GM18505 (cell line): Measurements from ENCODE around the gene ERCC6L2.

Source experiments
- ATAC-seq: cut with Tn5 transposase; IDR thresholded peaks from one replicate; pipeline ENCODE4 v1.9.1; 2021; ENCODE audit not compliant: unreplicated experiment
- POLR2A ChIP-seq: IDR thresholded peaks from 4 replicates; pipeline ENCODE4 v1.6.1; 2011; ENCODE audit warnings: borderline replicate concordance; ENCODE audit not compliant: insufficient read depth, insufficient read length; ENCODE audit errors: extremely low read depth

ERCC6L2 gene

GRCh38 chr9:95854386-95855020 is 21.0 kb upstream of the ERCC6L2 start:
- no peak for TF ChIP-seq POLR2A

GRCh38 chr9:95855961-95856360 is 19.5 kb upstream of the ERCC6L2 start:
- no peak for ATAC-seq
- no peak for TF ChIP-seq POLR2A

More at GRCh38 chr9:95854386-95855020, 21.0 kb upstream of the ERCC6L2 start:
- ATAC-seq = no peak

- TF ChIP-seq POLR2A = no peak
- ATAC-seq = no peak
Observed at GRCh38 chr9:95857124-95857523, 18.4 kb upstream of the ERCC6L2 start.

GRCh38 chr9:95857896-95858295 is 17.6 kb upstream of the ERCC6L2 start:
- TF ChIP-seq POLR2A = peak; percentile 35
- ATAC-seq = no peak

GRCh38 chr9:95862343-95862742 is 13.1 kb upstream of the ERCC6L2 start:
- ATAC-seq = no peak

GRCh38 chr9:95864852-95865580 is 10.5 kb upstream of the ERCC6L2 start:
- no peak for TF ChIP-seq POLR2A
- no peak for ATAC-seq

More at GRCh38 chr9:95862343-95862742, 13.1 kb upstream of the ERCC6L2 start:
- no peak for TF ChIP-seq POLR2A

- no peak for ATAC-seq
- no peak for TF ChIP-seq POLR2A
Observed at GRCh38 chr9:95870352-95870751, 5.1 kb upstream of the ERCC6L2 start.

- no peak for TF ChIP-seq POLR2A
- ATAC-seq = no peak
Observed at GRCh38 chr9:95870906-95871305, 4.6 kb upstream of the ERCC6L2 start.

GRCh38 chr9:95874303-95874988 is 1.0 kb upstream of the ERCC6L2 start:
- no peak for TF ChIP-seq POLR2A
- ATAC-seq = no peak

GRCh38 chr9:95874989-95875304 is 544 bp upstream of the ERCC6L2 start:
- ATAC-seq = no peak

GRCh38 chr9:95876138-95876444 is 600 bp downstream of the ERCC6L2 start:
- ATAC-seq = no peak
- TF ChIP-seq POLR2A = no peak

More at GRCh38 chr9:95874989-95875304, 544 bp upstream of the ERCC6L2 start:
- TF ChIP-seq POLR2A = no peak

- no peak for TF ChIP-seq POLR2A
- ATAC-seq = no peak
Observed at GRCh38 chr9:95876595-95876994, 1.1 kb downstream of the ERCC6L2 start.

- TF ChIP-seq POLR2A = no peak
- no peak for ATAC-seq
Observed at GRCh38 chr9:95877984-95878383, 2.5 kb downstream of the ERCC6L2 start.

GRCh38 chr9:95879591-95879990 is 4.1 kb downstream of the ERCC6L2 start:
- no peak for TF ChIP-seq POLR2A
- ATAC-seq = no peak

- no peak for ATAC-seq
- no peak for TF ChIP-seq POLR2A
Observed at GRCh38 chr9:95880021-95880690, 4.7 kb downstream of the ERCC6L2 start.
